Kidney glomerular epithelial cell (primary cell): ENCODE measurements around the gene ADAMTS18.
"Not testable (repeated sequence)": the region's sequence is repeated elsewhere in the genome, so short reads cannot be mapped to it uniquely, and the experiment has no call there.

Experiments
- DNase-seq: peaks from one replicate; lab custom pipeline; 2025; lab: John Stamatoyannopoulos, UW

The ADAMTS18 gene

GRCh38 chr16:77434530-77435271 lies at the start of gene ADAMTS18:
TSS of gene ADAMTS18 (minus strand) at chr16:77435034. CDS start at chr16:77434695, 339 bp downstream.
- DNase-seq, result no peak

GRCh38 chr16:77480681-77481315 lies 46.0 kb upstream of the ADAMTS18 start:
- no peak for DNase-seq

- no peak for DNase-seq
These were observed 37.4 kb upstream of the ADAMTS18 start for GRCh38 chr16:77472262-77472661.

- peak; percentile 24 for DNase-seq
These were observed 36.0 kb upstream of the ADAMTS18 start for GRCh38 chr16:77470851-77471250.

GRCh38 chr16:77469634-77470033 lies 34.8 kb upstream of the ADAMTS18 start:
- no peak for DNase-seq

GRCh38 chr16:77468831-77469230 lies 34.0 kb upstream of the ADAMTS18 start:
- no peak for DNase-seq

GRCh38 chr16:77467821-77468335 lies 33.0 kb upstream of the ADAMTS18 start:
- DNase-seq, result no peak

GRCh38 chr16:77463659-77464058 lies 28.8 kb upstream of the ADAMTS18 start:
- DNase-seq, result not testable (repeated sequence)

GRCh38 chr16:77462894-77463293 lies 28.1 kb upstream of the ADAMTS18 start:
- DNase-seq, result no peak

GRCh38 chr16:77459534-77460254 lies 24.9 kb upstream of the ADAMTS18 start:
- no peak for DNase-seq

GRCh38 chr16:77457046-77457445 lies 22.2 kb upstream of the ADAMTS18 start:
- DNase-seq, result no peak

- no peak for DNase-seq
These were observed 17.4 kb upstream of the ADAMTS18 start for GRCh38 chr16:77452243-77452642.

GRCh38 chr16:77450790-77451487 lies 16.1 kb upstream of the ADAMTS18 start:
- DNase-seq, result no peak

GRCh38 chr16:77449208-77449607 lies 14.4 kb upstream of the ADAMTS18 start:
- DNase-seq, result no peak

- no peak for DNase-seq
These were observed 10.5 kb upstream of the ADAMTS18 start for GRCh38 chr16:77445324-77445723.

GRCh38 chr16:77444147-77444460 lies 9.3 kb upstream of the ADAMTS18 start:
- DNase-seq, result no peak

GRCh38 chr16:77443357-77444146 lies 8.7 kb upstream of the ADAMTS18 start:
- DNase-seq, result no peak

- DNase-seq, result no peak
These were observed 7.2 kb upstream of the ADAMTS18 start for GRCh38 chr16:77442078-77442477.

GRCh38 chr16:77439106-77439505 lies 4.3 kb upstream of the ADAMTS18 start:
- DNase-seq, result no peak

GRCh38 chr16:77437859-77438258 lies 3.0 kb upstream of the ADAMTS18 start:
- DNase-seq, result peak; percentile 11

GRCh38 chr16:77435272-77435820 lies 512 bp upstream of the ADAMTS18 start:
- no peak for DNase-seq
